HG03039 (cell line): ENCODE results near the gene RPS24.

ENCODE experiments used
- ATAC-seq: cut with Tn5 transposase; IDR thresholded peaks from one replicate; pipeline ENCODE4 v1.9.1; 2021; ENCODE audit warnings: mild to moderate bottlenecking, moderate library complexity; ENCODE audit not compliant: unreplicated experiment

Gene RPS24

GRCh38 chr10:78025685-78026364 lies 7.8 kb upstream of the RPS24 start:
- ATAC-seq: no peak

GRCh38 chr10:78028438-78029268 lies 5.0 kb upstream of the RPS24 start:
- no peak for ATAC-seq

GRCh38 chr10:78029269-78030226 lies 4.1 kb upstream of the RPS24 start, which contains the start of gene POLR3A:
Gene POLR3A (minus strand): TSS chr10:78029515. CDS start chr10:78029407, 108 bp downstream.
- peak; percentile 42 for ATAC-seq

- no peak for ATAC-seq
These were observed 351 bp upstream of the RPS24 start for GRCh38 chr10:78033387-78033636.

DNA sequence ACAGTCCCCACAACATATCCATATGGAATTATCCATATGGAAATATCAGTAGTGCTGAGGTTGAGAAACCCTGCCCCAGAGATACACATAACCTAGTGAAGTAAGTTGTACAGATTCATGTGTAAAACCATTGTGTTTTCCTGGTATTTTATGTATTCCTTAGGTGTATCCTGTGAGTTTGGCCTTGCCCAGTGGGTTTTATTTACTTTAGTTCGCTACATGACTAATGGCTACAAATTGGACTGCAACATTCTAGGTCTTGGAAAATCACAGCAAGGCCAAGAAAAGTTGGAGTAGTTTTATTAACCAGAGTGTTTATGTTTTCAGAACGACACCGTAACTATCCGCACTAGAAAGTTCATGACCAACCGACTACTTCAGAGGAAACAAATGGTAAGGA lies 1.4 kb downstream of the RPS24 start:
- no peak for ATAC-seq

DNA sequence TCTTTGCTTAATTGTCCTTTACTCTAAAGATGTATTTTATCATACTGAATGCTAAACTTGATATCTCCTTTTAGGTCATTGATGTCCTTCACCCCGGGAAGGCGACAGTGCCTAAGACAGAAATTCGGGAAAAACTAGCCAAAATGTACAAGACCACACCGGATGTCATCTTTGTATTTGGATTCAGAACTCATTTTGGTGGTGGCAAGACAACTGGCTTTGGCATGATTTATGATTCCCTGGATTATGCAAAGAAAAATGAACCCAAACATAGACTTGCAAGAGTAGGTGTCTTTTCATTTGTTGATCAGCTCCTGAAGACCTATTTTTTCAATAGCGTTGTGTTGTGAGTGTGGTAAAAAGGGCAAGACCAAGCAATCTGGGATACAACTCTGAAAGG lies 1.8 kb downstream of the RPS24 start:
- no peak for ATAC-seq

- ATAC-seq: no peak
These were observed 2.4 kb downstream of the RPS24 start for GRCh38 chr10:78035933-78036583.

GRCh38 chr10:78038105-78038504 lies 4.4 kb downstream of the RPS24 start:
- no peak for ATAC-seq

DNA sequence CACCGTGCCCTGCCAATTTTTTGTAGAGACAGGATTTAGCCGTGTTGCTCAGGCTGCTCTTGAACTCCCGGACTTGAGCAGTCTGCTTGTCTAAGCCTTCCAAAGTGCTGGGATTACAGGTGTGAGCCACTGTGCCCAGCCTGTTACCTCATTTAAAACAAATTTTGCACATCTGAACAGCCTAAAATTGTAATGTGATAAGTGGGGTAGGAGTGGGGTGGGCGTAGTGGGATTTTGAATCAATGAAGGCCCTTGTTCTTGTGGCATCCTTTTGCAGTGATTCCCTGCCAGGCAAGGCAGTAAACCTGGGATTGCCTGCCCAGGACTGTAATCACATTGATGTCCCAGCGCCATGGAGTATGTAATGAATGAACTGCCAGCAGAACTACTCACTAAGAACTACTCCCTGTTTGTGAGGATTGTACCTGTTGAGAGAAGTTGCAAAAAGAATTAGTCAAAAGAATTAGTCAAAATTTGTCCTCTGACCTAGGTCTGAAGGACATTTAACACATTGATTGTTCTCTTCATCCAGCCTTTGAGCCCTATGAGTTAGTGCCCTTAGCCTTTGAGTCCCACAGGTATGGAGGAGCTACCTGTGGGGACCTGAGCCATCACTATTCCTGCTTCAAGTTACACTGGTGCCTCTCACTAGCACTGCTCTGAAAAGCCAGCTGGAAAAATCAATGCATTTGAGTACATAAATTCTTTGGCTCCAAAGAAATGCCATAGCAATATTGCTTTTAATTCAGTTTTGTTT lies 5.3 kb downstream of the RPS24 start:
- no peak for ATAC-seq

DNA sequence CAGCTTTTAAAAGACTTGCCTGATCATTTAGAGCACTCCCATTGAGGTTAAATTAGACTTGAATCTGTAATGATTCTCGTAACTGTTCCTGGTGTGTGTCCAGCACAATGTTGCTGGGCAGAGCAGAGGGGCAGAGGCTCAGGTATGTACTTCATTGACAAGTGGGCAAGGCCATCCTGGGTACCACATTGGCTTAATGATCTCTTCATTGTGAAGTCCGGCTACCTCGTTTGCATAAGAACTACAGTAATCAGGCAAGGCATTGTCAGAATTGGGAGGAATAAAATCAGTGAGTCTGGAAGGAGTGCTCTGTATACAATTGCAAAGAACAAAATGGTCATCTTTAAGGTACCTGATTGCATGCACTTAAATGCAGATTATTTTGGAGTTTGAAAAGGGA lies 6.1 kb downstream of the RPS24 start:
- no peak for ATAC-seq

- ATAC-seq: no peak
These were observed 7.8 kb downstream of the RPS24 start for GRCh38 chr10:78041170-78042057.

DNA sequence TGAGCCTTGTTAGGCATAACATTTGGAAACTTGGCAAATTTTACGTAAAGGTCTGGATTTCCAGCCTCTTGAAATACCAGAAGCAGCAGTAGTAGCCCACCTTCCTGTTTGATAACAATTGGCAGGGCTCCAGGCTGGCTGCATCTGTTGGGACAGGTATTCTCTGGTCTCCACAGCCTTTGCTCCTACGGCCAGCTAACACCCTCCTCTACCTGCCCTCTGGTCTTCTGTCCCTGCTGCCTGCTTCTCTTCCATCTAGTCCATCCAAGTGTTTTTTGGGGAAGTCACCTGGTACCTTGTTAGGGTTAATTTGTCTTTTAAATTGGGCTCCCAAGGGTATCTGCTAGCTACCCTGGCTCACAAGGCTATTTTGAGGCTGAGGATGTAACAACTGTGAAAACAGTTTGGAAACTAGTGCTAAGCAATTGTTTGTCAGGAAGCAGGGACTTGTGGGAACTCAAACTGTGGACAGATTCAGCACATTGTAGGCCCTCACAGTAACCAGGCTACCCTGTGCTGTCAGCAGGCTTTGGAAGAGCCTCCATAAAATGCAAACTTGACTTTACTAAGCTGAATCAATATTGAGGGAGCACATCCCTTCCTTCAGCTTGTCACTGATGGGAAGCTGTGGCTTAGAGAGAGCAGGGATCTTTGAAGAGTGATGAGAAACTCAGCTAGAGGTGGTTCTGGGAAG lies 8.5 kb downstream of the RPS24 start:
- no peak for ATAC-seq

DNA sequence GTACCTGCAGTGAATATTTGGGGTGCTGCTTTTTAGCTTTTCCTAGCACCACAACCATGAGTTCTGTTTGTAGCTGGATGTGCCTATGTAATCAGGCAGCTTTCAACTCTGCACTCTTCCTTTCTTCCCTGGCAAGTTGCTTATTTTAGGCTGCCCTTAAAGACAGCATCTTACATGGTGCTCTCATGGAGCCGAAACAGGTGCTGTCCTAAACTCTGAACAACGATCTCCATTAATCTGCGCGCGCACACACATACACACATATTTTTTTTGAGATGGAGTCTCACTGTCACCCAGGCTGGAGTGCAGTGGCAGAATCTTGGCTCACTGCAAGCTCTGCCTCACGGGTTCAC lies 9.1 kb downstream of the RPS24 start:
- ATAC-seq: no peak

GRCh38 chr10:78044179-78044578 lies 10.5 kb downstream of the RPS24 start:
- no peak for ATAC-seq

- no peak for ATAC-seq
These were observed 11.0 kb downstream of the RPS24 start for GRCh38 chr10:78044699-78045098.

DNA sequence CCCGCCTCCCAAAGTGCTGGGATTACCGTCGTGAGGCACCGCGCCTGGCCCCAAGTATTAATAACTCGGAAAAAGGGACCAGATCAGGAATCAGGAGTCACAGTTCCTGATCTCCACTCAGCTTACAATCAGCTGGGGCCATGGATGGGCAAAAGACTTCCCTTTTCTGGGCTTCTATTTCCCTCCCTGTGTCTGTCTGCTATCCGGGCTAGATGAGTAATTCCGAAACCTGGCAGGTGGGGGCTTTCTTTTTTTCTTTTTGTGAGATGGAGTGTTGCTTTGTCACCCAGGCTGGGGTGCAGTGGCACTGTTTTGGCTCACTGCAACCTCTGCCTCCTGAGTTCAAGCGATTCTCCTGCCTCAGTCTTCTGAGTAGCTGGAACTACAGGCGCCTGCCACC lies 11.6 kb downstream of the RPS24 start:
- ATAC-seq: peak; percentile 59

DNA sequence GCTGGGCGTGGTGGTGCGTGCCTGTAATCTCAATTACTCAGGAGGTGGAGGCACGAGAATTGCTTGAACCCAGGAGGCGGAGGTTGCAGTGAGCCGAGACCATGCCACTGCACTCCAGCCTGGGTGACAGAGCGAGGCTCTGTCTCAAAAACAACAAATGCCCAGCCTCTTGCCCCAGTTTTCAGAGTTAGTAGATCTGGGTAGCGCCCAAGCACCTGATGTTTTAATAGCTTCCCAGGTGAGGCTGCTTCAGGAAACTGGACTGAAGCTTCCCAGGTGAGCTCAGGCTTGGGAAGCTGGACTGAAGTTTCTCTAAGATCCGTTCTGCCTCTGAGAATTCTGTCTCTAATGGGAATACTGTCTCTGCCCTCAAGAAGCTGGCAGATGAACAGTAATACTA lies 12.2 kb downstream of the RPS24 start:
- ATAC-seq: no peak

GRCh38 chr10:78046711-78047269 lies 13.1 kb downstream of the RPS24 start:
- no peak for ATAC-seq
